Activated gamma-delta T cell treated with Interleukin-2 at 50 U/mL for 16 hours (primary cell): ENCODE results near the gene RFX7.
A peak's percentile ranks its signal among the peaks of the same experiment; 100 is the strongest.
"Not testable (repeated sequence)": the region's sequence is repeated elsewhere in the genome, so short reads cannot be mapped to it uniquely, and the experiment has no call there.

Experiments
- DNase-seq: peaks from one replicate; pipeline ENCODE4 v3.0.0-alpha.2; 2020

The RFX7 gene

GRCh38 chr15:56243163-56244037 is at the start of gene RFX7:
RFX7 (minus strand) TSS chr15:56243879; CDS start chr15:56243285, 594 bp downstream.
- peak; percentile 73 for DNase-seq

GRCh38 chr15:56292546-56293316 is 49.1 kb upstream of the RFX7 start:
- DNase-seq: no peak

DNA sequence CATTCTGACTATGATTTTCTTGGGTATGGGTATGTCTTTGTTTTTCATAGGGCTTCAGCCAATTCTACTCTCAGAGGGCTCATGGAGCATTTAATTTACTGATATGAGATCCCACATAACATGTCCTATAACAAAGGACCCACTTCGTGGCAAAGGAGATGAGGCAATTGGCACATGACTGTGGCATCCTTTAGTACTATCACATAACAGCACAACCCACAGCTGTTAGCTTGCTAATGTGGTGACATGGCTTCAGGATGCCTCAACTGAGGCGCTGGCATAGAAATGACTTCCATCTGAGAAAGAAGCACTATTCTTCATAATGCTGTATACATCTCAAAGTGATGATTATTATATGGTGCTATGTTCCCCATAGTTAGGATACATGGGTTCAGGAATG is 48.1 kb upstream of the RFX7 start:
- no peak for DNase-seq

DNA sequence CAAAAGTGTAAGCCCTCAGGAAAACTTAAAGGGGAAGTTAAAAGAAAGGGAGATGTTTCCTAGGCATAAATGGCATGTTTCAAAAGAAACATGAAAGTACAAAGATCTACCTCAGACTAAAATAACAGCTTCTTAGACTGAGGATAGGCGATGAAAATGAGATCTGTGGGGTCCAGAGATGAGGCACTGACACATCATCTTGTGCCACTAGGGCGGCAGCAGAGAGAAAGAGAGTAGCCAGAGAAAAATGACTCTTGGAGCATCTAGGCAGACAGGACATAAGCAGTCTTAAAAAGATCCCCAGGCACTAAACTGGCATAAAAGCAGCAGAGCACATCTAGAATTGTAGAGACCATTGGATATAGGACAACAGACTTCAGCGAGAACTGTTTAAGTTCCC is 42.5 kb upstream of the RFX7 start:
- no peak for DNase-seq

- no peak for DNase-seq
Observed at GRCh38 chr15:56281145-56281544, 37.5 kb upstream of the RFX7 start.

GRCh38 chr15:56273724-56274123 is 30.0 kb upstream of the RFX7 start:
- no peak for DNase-seq

GRCh38 chr15:56272454-56272853 is 28.8 kb upstream of the RFX7 start:
- DNase-seq: no peak

DNA sequence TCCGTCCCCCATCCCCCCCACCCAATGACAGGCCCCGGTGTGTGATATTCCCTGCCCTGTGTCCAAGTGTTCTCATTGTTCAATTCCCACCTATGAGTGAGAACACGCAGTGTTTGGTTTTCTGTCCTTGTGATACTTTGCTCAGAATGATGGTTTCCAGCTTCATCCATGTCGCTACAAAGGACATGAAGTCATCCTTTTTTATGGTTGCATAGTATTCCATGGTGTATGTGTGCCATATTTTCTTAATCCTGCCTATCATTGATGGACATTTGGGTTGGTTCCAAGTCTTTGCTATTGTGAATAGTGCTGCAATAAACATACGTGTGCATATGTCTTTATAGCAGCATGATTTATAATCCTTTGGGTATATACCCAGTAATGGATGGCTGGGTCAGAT is 22.8 kb upstream of the RFX7 start:
- DNase-seq: not testable (repeated sequence)

GRCh38 chr15:56261854-56262509 is 18.3 kb upstream of the RFX7 start:
- DNase-seq: no peak

DNA sequence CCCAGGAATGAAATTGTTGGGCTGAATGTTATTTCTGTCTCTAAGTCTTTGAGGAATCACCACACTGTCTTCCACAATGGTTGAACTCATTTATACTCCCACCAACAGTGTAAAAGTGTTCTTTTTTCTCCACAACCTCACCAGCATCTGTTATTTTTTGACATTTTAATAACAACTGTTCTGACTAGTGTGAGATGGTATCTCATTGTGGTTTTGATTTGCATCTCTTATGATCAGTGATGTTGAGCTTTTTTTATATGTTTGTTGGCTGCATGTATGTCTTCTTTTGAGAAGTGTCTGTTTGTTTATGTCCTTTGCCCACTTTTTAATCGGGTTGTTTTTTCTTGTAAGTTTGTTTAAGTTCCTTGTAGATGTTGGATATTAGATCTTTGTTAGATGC is 13.6 kb upstream of the RFX7 start:
- not testable (repeated sequence) for DNase-seq

GRCh38 chr15:56254265-56254664 is 10.6 kb upstream of the RFX7 start:
- no peak for DNase-seq

- no peak for DNase-seq
Observed at GRCh38 chr15:56252386-56252785, 8.7 kb upstream of the RFX7 start.

- no peak for DNase-seq
Observed at GRCh38 chr15:56251315-56252095, 7.8 kb upstream of the RFX7 start.

DNA sequence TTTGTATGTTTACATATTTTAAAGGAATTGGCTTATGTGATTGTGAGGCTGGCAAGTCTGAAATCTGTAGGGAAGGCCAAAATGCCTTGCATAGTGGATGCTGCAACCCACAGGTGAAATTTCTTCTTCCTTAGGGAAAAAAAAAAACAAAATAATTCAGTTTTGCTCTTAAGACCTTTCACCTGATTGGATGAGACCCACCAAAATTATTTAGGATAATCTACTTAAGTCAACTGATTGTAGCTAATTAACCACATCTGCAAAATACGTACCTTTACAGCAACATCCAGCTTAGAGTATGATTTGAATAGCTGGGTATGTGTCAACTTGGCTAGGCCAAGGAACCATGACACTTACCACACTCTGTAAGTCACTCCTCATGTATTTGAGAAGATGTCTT is 6.9 kb upstream of the RFX7 start:
- DNase-seq: no peak

DNA sequence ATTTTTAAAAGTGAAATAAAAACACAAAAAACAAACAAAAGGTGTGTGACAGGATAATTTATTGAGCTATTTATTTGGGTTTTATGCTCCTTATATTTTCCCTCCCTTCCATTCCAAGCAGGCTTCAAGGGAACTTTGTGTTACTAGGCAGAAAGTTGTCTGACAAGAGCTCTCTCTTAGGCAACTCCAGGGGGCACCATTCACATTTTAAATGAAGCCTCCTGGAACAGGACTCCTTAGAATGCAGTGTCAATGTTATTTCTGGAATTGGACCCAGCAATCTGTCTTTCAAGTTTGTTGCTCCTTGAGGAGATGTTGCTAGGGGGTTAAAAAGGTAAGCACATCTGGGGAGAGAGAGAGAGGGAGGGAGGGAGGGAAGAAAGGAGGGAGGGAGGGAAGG is 5.4 kb upstream of the RFX7 start:
- no peak for DNase-seq

DNA sequence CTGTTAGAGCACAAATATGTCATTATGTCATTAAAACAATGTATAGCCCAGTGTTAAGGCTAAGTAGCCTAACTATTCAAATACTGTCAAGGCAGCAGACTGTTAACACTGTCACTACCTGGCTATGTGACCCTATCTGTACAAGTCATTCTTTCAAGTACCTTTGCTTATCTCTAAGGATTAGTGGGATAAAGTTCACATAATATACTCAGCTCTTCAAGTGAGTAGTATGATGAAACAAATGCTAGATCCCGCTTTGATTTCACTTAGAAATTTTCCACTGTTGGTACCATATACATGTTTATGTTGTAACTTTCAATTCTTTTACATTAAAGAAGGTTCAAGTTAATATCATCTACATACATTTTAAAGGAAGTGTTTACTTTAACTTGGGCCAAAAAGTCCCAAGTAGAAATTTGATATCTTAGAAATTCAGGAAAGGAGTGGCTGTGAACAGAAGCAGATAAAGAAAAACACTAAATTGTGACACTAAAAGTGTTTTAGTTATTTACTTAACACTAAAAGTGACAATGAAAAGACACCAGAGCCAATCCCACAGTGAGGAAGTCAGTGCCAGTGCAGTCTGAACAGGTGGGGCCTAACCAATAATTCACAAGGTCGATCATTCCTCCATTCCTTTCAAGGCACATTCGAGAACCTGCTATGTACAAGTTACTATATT is 4.8 kb upstream of the RFX7 start:
- no peak for DNase-seq

- DNase-seq: no peak
Observed at GRCh38 chr15:56247266-56247665, 3.6 kb upstream of the RFX7 start.

- peak; percentile 86 for DNase-seq
Observed at GRCh38 chr15:56245871-56246814, 2.5 kb upstream of the RFX7 start.

DNA sequence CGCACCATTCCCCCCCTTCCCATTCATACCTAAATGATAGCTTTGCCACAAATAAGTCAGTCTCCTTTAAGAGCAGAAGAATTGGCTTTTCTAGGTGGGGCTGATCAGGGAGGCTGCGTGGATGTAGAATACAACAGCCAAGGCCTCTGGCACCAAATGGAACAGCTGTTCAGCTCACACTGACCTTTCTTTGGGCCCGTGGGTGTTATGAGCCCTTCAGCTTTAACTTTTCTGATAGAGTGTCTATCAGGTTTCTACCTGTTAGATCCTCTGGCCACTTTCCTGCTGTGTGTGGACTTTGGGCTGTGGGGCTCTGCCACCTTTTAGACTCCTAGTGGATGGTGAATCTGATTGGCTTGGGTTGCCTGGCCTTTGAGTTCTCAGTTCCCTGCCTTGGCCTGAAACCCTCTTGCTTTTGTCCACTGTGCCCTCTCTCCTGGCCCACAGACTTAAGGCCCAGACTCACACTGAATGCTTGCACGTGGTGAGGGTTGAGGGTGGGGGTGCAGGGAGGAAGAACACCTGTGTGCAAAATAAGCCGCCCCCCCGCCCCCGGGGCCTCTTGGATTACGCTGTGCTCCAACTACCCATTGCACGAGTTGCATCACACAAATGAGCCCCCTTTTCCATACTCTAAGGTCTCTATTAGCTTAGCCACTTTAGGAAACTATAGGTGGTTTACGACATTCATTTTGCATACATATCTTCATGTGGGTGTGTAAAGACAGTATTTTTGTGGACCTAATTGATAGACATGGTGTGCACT is 1.3 kb upstream of the RFX7 start:
- DNase-seq: peak; percentile 6
